ENCODE data around the gene SEC62. TPM values are rescaled to one million over a fixed set of nuclear protein-coding genes. Genes with fewer than 3 reads are reported as not detected.

Gene SEC62
- total and polyA plus RNA-seq, 9 of the 15 experiments (the other 6 are each of a cell fraction or from before 2014, with no cell fraction given): 34.5 to 152 (median 51.8) TPM

DNA sequence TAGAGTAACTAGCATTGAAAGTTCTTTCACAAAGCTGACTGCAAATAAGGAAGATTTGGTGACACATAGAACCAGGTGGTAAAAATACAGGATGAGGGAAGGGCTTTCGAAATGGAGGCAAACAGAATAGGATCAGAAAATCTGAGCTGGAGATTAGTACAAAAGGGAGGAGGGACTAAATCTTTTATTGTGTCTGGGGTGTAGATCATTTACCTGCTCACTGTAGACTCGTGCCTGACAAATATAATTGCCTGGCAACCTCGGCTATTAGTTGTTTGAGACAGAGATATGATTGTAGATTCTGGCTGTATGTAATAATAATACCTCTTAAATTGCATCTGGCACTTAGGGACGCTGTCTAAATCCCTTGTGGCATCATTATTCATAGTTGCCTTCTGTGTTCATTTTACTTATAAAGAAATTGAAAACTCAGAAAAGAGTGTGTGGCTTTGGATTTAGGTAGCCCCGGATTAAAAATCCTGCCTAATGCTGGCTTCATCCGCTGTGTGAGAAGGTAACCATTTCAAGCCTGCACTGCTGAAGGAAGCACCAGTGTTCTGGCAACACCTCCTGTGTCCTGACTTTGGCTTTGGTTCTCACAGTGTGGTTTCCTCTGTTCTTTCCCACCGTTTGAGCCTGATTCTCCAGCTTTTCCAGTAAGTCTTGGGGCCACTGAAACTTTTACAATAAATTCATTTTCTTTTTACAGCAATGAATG is 46.2 kb downstream of the SEC62 start:
- Histone ChIP-seq H4K20me1 (replicated peaks; ENCODE audit: control insufficient read depth, insufficient read depth, low read length) (no peaks in the 10 kb centered on the region), H3K4me3 (no peak overlapping the region), H3K27me3 (ENCODE audit: control insufficient read depth in 2 of 2, insufficient read depth in 2 of 2, low read length in 2 of 2) (no peaks in the 10 kb centered on the region; a peak in 1 of 5 replicates), H3K9me1 (ENCODE audit: control insufficient read depth, insufficient read depth, low read length) (no peaks in the 10 kb centered on the region), H3K36me3 (ENCODE audit: control insufficient read depth, insufficient read depth, low read length) (no peaks in the 10 kb centered on the region), H3K4me2 (ENCODE audit: insufficient read depth, low read length) (no peak overlapping the region), H2AFZ (ENCODE audit: low read depth, low read length) (no peak overlapping the region), H3K27ac (ENCODE audit: extremely low read depth, low read depth, low read length) (no peak overlapping the region), H3K9me3 (replicated peaks; ENCODE audit: control insufficient read depth, insufficient read depth, low read depth, low read length) (no peaks in the 10 kb centered on the region), H3K9ac (ENCODE audit: insufficient read depth in 1 of 2, low read depth in 2 of 2, low read length in 2 of 2) (no peak overlapping the region), H3K4me1 (replicated peaks in 1 of 2; ENCODE audit: control insufficient read depth in 2 of 2, insufficient read depth in 2 of 2, low read length in 2 of 2) (no peaks in the 10 kb centered on the region; a peak in 1 of 5 replicates), H3K79me2 (ENCODE audit: control insufficient read depth, insufficient read depth, low read length) (no peaks in the 10 kb centered on the region)
- no peak for DNase-seq (ENCODE audit: extremely low read depth in 1 of 4, low spot score in 3 of 4)
- TF ChIP-seq FUS (optimal IDR thresholded peaks at IDR 0.05; ENCODE audit: low read depth, low read length): no peak
- TF ChIP-seq ETV5 (CRISPR knock-in tag; IDR thresholded peaks at IDR 0.05; ENCODE audit: low read depth): no peak
- no peak for TF ChIP-seq ZNF197 (CRISPR knock-in tag; IDR thresholded peaks at IDR 0.05; ENCODE audit: low read depth)
- no peak for TF ChIP-seq E2F5 (CRISPR knock-in tag; IDR thresholded peaks at IDR 0.05)
- TF ChIP-seq ZNF263 (CRISPR knock-in tag; IDR thresholded peaks at IDR 0.05; ENCODE audit: borderline replicate concordance): no peak
- TF ChIP-seq GTF2F1 (IDR thresholded peaks at IDR 0.05; ENCODE audit: low read depth, low read length): no peak
- no peak for TF ChIP-seq ZFP30 (CRISPR knock-in tag; IDR thresholded peaks at IDR 0.05; ENCODE audit: borderline replicate concordance)
- TF ChIP-seq ZNF699 (CRISPR knock-in tag; IDR thresholded peaks at IDR 0.05; ENCODE audit: insufficient replicate concordance): no peak
- TF ChIP-seq DPF2 (IDR thresholded peaks at IDR 0.05): no peak
- TF ChIP-seq PBX2 (CRISPR knock-in tag; IDR thresholded peaks at IDR 0.05; ENCODE audit: low read depth): no peak
- no peak for TF ChIP-seq PBX2 (tag; conservative IDR thresholded peaks at IDR 0.05; ENCODE audit: low read depth)
- TF ChIP-seq ARID4B (CRISPR knock-in tag; IDR thresholded peaks at IDR 0.05): no peak
- BruUV-seq (replicated peaks): no TSS peak
- POLR2A ChIA-PET: interaction anchor here (0.5 to 0.7 kb wide), 2 partner anchors 435 to 485 kb away, joined by 3 to 4 read pairs; no protein-coding TSS in a partner anchor
- 26% methylated on average over 7 of the region's 7 CpGs for WGBS (ENCODE audit: insufficient coverage, low coverage, missing lambda C conversion rate)
- in situ Hi-C loops (cut with MboI): no loop called here
- CTCF ChIA-PET (ENCODE audit: low intra/inter-chr PET ratio): no interaction called here
- ATAC-seq: no peak
- intact Hi-C loops (cut with micrococcal nuclease): no loop called here
- no peak for FAIRE-seq
